Gastroesophageal sphincter (tissue), 4 donors: ENCODE results near the gene NGEF. TPM values are rescaled to one million over a fixed set of nuclear protein-coding genes. Genes with fewer than 3 reads are reported as not detected.

Experiments used
- ATAC-seq: fragments of 150-250 bp; one replicate; pipeline ENCODE4 v1.9.1; 2016; ENCODE audit warnings: mild to moderate bottlenecking, moderate library complexity
- H3K27ac ChIP-seq, 4 donors: fragments of 200-600 bp; sonication (generic) in 3 of 4; 1 replicate in 3 of 4; 2 replicates in 1 of 4; pipeline ENCODE4 v1.5.1; 2016 to 2019
- H3K27me3 ChIP-seq: fragments of 200-600 bp; sonication (generic); one replicate; pipeline ENCODE4 v1.5.1; 2019
- H3K36me3 ChIP-seq, 2 donors: fragments of 200-600 bp; sonication (generic); one replicate each; pipeline ENCODE4 v1.5.1; 2019; ENCODE audit warnings: control low read depth in 1 of 2
- H3K4me1 ChIP-seq, 3 donors: fragments of 200-600 bp; sonication (generic); 1 replicate in 2 of 3; 2 replicates in 1 of 3; pipeline ENCODE4 v1.5.1; 2016 to 2019; ENCODE audit warnings: control low read depth in 2 of 3
- H3K4me3 ChIP-seq, 2 donors: fragments of 200-600 bp; sonication (generic); one replicate each; pipeline ENCODE4 v1.5.1; 2019; ENCODE audit warnings: mild to moderate bottlenecking in 1 of 2, moderate library complexity in 1 of 2
- H3K9me3 ChIP-seq, 3 donors: fragments of 200-600 bp; sonication (generic); one replicate each; pipeline ENCODE4 v1.5.1; 2017 to 2019; ENCODE audit warnings: control low read depth in 2 of 3
- EP300 ChIP-seq: sonication (generic); formaldehyde crosslinking; IDR thresholded peaks from one replicate; pipeline ENCODE4 v1.6.1; 2017; ENCODE audit warnings: antibody characterized with exemption, mild to moderate bottlenecking
- POLR2A ChIP-seq, 2 donors: fragments of 450-650 bp; IDR thresholded peaks; one replicate each; pipeline ENCODE4 v1.6.1; 2017; ENCODE audit warnings: antibody characterized with exemption in 2 of 2, mild to moderate bottlenecking in 2 of 2, moderate library complexity in 1 of 2
- POLR2AphosphoS5 ChIP-seq: sonication (generic); formaldehyde crosslinking; IDR thresholded peaks from one replicate; pipeline ENCODE4 v1.6.1; 2017; ENCODE audit warnings: antibody characterized with exemption
- WGBS, 2 donors: methylation state at CpG; one replicate each; pipeline ENCODE4 v1.1.5; 2018; ENCODE audit warnings: low coverage in 1 of 2; 5-methylcytosine and 5-hydroxymethylcytosine counted together
- total RNA-seq, 4 donors: library from RNA; depleted of rRNA; stranded (reverse); fragments of >200 nt; gene quantifications; one replicate each; pipeline ENCODE4 v1.1.0, GENCODE V29; 2016
- TF ChIP-seq, protein P1 (sequence below), 4 experiments: fragments of 200-600 bp in 2 of 4; fragments of 450-650 bp in 2 of 4; sonication (generic) in 1 of 4; IDR thresholded peaks; one replicate each; pipeline ENCODE4 v1.5.1; 2017 to 2019; ENCODE audit warnings: antibody characterized with exemption in 4 of 4, mild to moderate bottlenecking in 2 of 4, moderate library complexity in 2 of 4

Gene NGEF
- total RNA-seq, 4 donors from 2014 or later = 0.40 to 0.49 (median 0.46) TPM; not detected in 1

DNA sequence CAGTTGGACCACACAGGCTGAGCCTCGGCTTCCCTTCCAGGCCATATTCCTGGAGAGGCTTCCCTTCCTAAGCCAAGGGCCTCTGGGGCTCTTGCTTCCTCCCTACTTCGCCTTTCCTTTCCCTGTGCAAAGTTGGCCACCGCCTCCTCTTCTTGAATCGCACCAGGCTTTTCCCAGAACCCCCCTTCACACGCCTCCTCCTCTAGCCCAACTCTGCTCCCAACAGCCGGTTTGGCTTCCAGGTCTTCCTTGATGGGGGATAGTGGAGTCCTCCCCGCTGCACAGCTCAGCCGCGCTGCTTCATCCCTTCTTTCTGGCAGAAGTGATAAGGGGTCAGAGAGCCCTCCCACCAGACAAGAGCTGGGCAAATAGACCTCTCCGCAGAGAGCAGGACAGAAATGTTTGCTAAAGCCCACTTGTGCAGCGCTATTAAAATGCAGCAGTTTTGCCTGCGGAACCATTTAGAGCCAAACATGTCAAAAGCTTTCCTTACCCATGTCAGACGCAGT lies 86.6 kb downstream of the NGEF start:
- H3K27me3 ChIP-seq = peaks cover 81% of the 10 kb centered on the region
- H3K4me1 ChIP-seq = peaks cover 0 to 30% (median 10%) of the 10 kb centered on the region in 3 donors
- H3K4me3 ChIP-seq = no peak overlapping the region
- WGBS, 2 donors = 21 to 50% methylated on average over 1 to 6 of the region's 13 CpGs
- TF ChIP-seq POLR2AphosphoS5 (no peak), EP300 (no peak), POLR2A (IDR thresholded peaks at IDR 0.05) (no peak)
- TF ChIP-seq, protein P1, sequence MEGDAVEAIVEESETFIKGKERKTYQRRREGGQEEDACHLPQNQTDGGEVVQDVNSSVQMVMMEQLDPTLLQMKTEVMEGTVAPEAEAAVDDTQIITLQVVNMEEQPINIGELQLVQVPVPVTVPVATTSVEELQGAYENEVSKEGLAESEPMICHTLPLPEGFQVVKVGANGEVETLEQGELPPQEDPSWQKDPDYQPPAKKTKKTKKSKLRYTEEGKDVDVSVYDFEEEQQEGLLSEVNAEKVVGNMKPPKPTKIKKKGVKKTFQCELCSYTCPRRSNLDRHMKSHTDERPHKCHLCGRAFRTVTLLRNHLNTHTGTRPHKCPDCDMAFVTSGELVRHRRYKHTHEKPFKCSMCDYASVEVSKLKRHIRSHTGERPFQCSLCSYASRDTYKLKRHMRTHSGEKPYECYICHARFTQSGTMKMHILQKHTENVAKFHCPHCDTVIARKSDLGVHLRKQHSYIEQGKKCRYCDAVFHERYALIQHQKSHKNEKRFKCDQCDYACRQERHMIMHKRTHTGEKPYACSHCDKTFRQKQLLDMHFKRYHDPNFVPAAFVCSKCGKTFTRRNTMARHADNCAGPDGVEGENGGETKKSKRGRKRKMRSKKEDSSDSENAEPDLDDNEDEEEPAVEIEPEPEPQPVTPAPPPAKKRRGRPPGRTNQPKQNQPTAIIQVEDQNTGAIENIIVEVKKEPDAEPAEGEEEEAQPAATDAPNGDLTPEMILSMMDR (IDR thresholded peaks at IDR 0.05) = no peak
- H3K27ac ChIP-seq = no peak overlapping the region
- no peak for ATAC-seq
- peaks cover 0 to 6% (median 0%) of the 10 kb centered on the region in 3 donors for H3K9me3 ChIP-seq
- no peaks in the 10 kb centered on the region for H3K36me3 ChIP-seq

DNA sequence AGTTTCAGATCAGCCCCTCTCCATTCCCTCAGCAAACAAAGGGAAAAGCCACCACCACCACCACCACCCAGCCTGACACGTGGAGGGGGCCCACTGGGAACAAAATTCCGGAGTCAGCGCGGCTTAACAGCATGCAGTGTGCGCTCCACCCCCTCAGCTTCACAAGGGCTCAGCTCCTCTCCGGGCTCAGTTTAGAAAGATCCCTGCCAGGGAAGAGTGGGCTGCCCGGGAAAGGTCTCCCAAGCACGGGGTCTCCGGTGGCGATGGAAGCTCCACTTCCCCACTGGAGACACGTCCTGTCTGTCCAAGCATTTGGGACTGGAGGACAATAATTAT lies 87.3 kb downstream of the NGEF start:
- H3K27ac ChIP-seq = no peak overlapping the region
- H3K9me3 ChIP-seq = peaks cover 0 to 6% (median 0%) of the 10 kb centered on the region in 3 donors
- 52 to 60% methylated on average over 4 to 5 of the region's 11 CpGs for WGBS, 2 donors
- H3K27me3 ChIP-seq = peaks cover 79% of the 10 kb centered on the region
- no peaks in the 10 kb centered on the region for H3K36me3 ChIP-seq
- H3K4me1 ChIP-seq = peaks cover 0 to 30% (median 10%) of the 10 kb centered on the region in 3 donors
- no peak for TF ChIP-seq POLR2AphosphoS5
- no peak for TF ChIP-seq EP300
- no peak for TF ChIP-seq POLR2A (IDR thresholded peaks at IDR 0.05)
- TF ChIP-seq, protein P1 (IDR thresholded peaks at IDR 0.05) = no peak
- no peak overlapping the region for H3K4me3 ChIP-seq
- no peak for ATAC-seq

DNA sequence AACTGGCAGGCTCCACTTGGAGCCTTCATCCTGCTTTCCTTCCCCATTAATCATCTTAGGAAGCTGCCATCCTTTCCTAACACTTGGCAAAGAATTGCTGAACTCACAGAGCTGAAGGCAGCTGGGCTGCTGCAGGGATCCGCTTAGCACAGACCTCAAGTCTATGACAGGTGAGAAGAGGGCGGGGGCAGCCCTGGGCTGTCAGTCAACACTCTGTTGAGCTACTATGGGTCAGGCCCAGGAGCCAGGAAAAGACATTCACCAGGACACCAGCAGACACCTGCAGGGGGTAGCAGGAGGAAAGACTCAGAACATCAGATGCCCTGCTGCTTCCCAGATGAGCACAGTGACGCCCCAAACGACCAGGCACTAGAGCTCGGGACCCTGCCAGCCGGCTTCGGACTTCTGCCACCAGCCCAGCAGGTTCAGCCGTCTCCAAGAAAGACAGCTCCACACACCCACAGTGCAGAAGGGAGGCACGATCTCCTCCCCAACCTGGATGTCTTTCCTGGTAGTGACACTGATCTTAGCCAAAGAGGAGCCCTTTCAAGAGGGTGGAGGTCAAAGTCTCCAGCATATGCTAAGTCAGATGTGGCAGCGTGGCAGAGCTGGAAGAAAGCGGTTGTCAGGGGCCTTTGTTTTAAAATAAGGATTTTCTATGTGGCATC lies 87.8 kb downstream of the NGEF start:
- Histone ChIP-seq H3K36me3 (no peaks in the 10 kb centered on the region), H3K27ac (no peak overlapping the region), H3K9me3 (peaks cover 0 to 6% (median 0%) of the 10 kb centered on the region in 3 donors), H3K4me3 (no peak overlapping the region), H3K27me3 (peaks cover 77% of the 10 kb centered on the region), H3K4me1 (peaks cover 0 to 30% (median 10%) of the 10 kb centered on the region in 3 donors)
- ATAC-seq = no peak
- WGBS, 2 donors = 40 to 69% methylated on average over 1 to 3 of the region's 11 CpGs
- TF ChIP-seq POLR2A (IDR thresholded peaks at IDR 0.05) (no peak), POLR2AphosphoS5 (no peak), EP300 (no peak)
- TF ChIP-seq, protein P1 (IDR thresholded peaks at IDR 0.05) = no peak

DNA sequence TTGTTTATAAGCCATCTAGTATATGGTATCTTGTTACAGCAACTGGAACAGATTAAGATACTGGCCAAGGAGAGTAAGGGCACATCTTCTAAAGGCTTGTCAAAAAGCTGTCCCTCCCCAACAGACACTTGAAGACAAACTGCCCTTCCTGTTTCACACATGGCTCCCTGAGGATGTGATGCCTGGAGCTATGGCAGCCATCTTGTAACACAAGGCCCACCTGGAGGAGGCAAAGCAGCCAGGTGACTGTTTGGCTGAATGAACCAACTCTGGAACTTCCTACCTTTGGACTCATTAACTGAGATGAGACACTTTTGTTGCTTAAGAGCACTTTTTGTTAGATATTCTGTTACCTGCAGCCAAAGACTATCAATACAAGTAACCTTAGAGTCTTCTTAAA lies 88.6 kb downstream of the NGEF start:
- ATAC-seq = no peak
- Histone ChIP-seq H3K27ac (no peak overlapping the region), H3K36me3 (no peaks in the 10 kb centered on the region), H3K4me1 (peaks cover 0 to 30% (median 10%) of the 10 kb centered on the region in 3 donors), H3K9me3 (peaks cover 0 to 6% (median 0%) of the 10 kb centered on the region in 3 donors), H3K27me3 (peaks cover 77% of the 10 kb centered on the region), H3K4me3 (no peak overlapping the region)
- no peak for TF ChIP-seq POLR2A (IDR thresholded peaks at IDR 0.05)
- no peak for TF ChIP-seq EP300
- TF ChIP-seq POLR2AphosphoS5 = no peak
- TF ChIP-seq, protein P1 (IDR thresholded peaks at IDR 0.05) = no peak

DNA sequence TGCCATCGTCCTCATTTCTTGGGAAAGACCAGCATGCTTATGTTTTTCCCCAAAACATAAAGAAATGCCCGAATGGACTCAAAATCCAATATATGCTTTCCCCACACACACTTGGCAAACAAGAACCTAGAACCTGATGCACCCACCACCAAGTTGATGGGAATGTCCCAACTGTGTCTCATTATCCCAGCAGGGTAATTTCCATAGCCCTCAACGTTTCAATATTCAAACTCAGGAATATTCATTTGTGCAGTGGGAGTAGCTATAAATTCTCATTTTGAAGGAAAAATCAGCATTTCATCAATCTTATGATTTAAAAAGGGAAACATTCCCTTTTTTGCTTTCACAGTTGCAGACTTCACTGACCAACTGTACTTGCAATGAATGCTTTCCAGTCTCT lies 92.3 kb downstream of the NGEF start:
- peaks cover 52% of the 10 kb centered on the region for H3K27me3 ChIP-seq
- peaks cover 0 to 6% (median 0%) of the 10 kb centered on the region in 3 donors for H3K9me3 ChIP-seq
- 75 to 83% methylated on average over 3 of the region's 3 CpGs for WGBS, 2 donors
- H3K4me1 ChIP-seq = no peaks in the 10 kb centered on the region
- H3K36me3 ChIP-seq = no peaks in the 10 kb centered on the region
- H3K4me3 ChIP-seq = no peak overlapping the region
- no peak overlapping the region for H3K27ac ChIP-seq
- ATAC-seq = no peak
- TF ChIP-seq, protein P1 (IDR thresholded peaks at IDR 0.05) = no peak
- TF ChIP-seq POLR2AphosphoS5 (no peak), EP300 (no peak), POLR2A (IDR thresholded peaks at IDR 0.05) (no peak)
